GM18499 (cell line): Measurements from ENCODE around the gene PIGV.

Experiments used
- ATAC-seq: cut with Tn5 transposase; IDR thresholded peaks from one replicate; pipeline ENCODE4 v1.9.1; 2021; ENCODE audit warnings: moderate number of reproducible peaks; ENCODE audit not compliant: insufficient read depth, unreplicated experiment

The PIGV gene

DNA sequence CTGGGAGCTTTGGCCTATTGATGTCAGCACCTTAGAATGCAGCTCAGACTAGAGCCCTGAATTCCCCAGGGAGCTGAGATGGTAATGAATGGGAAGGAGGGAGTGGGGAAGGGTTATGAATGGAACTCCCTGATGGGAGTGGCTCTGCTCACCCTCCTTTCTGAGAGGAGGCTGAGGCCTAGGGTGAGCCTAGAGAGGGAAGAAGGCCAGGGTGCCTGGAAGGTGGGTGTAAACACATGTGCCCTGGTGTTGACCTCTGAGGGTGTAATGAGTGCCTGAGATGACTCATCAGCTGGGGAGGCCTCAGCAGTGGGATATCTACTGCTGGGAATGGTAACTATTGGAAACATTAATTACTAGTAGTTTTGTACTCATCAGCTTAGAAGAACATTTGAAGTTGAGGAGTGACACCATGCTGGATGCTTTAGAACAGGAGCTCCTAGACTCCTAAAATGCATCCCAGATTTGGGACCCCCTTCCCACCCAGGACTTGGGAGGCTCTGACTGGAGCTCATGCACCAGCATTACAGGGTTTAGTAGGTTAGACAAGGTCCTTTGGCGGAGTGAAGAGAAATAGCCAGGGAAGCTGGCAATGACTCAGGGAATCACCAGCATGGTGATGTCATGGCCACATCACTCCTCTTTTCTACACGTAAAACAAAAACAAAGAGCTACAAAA is 16.0 kb upstream of the PIGV start:
- ATAC-seq, result no peak

DNA sequence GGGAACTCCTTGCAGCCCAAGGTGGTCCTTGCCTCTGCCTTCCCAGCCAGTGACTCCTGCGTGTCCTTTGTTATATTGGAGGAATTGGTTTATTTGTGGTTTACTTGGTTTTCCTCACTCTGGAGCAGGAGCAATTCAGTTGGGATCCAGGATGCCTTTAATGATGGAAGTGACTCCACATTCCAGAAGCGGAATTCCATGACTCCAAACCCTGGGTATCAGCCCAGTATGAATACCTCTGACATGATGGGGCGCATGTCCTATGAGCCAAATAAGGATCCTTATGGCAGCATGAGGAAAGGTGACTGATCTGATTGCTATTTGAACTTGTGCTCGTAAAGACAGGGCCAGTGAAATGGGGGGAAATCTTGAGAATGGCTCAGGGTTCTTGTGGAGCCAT is 15.1 kb upstream of the PIGV start:
- no peak for ATAC-seq

DNA sequence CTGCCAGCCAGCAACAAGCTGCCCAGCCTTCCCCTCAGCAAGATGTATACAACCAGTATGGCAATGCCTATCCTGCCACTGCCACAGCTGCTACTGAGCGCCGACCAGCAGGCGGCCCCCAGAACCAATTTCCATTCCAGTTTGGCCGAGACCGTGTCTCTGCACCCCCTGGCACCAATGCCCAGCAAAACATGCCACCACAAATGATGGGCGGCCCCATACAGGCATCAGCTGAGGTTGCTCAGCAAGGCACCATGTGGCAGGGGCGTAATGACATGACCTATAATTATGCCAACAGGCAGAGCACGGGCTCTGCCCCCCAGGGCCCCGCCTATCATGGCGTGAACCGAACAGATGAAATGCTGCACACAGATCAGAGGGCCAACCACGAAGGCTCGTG is 13.3 kb upstream of the PIGV start:
- ATAC-seq, result no peak

DNA sequence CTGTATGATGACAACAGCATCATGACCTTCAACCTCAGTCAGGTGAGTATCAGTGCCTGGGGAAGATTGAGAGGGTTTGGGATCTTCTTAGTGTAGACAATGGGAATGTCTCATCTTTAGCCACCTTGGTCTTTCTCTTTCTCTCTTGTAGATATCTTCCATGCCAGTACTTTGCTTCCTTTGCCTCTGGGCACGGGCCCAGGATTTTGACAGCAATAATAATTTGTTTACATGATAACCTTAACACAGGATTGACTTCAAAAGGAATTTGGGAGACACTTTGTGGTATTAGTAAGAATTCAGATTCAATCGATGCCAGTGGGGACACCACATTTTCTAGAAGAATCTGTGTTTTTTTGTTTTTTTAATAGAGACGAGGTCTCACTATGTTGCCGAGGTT is 12.1 kb upstream of the PIGV start:
- no peak for ATAC-seq

DNA sequence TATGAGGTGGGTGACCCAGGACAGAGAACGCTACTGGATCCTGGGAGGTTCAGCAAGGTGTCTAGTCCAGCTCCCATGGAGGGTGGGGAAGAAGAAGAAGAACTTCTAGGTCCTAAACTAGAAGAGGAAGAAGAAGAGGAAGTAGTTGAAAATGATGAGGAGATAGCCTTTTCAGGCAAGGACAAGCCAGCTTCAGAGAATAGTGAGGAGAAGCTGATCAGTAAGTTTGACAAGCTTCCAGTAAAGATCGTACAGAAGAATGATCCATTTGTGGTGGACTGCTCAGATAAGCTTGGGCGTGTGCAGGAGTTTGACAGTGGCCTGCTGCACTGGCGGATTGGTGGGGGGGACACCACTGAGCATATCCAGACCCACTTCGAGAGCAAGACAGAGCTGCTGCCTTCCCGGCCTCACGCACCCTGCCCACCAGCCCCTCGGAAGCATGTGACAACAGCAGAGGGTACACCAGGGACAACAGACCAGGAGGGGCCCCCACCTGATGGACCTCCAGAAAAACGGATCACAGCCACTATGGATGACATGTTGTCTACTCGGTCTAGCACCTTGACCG is 8.6 kb upstream of the PIGV start:
- no peak for ATAC-seq

DNA sequence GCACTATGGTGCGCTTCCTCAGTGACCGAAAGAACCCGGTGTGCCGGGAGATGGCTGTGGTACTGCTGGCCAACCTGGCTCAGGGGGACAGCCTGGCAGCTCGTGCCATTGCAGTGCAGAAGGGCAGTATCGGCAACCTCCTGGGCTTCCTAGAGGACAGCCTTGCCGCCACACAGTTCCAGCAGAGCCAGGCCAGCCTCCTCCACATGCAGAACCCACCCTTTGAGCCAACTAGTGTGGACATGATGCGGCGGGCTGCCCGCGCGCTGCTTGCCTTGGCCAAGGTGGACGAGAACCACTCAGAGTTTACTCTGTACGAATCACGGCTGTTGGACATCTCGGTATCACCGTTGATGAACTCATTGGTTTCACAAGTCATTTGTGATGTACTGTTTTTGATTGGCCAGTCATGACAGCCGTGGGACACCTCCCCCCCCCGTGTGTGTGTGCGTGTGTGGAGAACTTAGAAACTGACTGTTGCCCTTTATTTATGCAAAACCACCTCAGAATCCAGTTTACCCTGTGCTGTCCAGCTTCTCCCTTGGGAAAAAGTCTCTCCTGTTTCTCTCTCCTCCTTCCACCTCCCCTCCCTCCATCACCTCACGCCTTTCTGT is 7.3 kb upstream of the PIGV start:
- ATAC-seq, result no peak

DNA sequence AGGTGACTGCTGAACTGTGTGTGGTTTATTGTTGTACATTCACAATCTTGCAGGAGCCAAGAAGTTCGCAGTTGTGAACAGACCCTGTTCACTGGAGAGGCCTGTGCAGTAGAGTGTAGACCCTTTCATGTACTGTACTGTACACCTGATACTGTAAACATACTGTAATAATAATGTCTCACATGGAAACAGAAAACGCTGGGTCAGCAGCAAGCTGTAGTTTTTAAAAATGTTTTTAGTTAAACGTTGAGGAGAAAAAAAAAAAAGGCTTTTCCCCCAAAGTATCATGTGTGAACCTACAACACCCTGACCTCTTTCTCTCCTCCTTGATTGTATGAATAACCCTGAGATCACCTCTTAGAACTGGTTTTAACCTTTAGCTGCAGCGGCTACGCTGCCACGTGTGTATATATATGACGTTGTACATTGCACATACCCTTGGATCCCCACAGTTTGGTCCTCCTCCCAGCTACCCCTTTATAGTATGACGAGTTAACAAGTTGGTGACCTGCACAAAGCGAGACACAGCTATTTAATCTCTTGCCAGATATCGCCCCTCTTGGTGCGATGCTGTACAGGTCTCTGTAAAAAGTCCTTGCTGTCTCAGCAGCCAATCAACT is 6.4 kb upstream of the PIGV start:
- no peak for ATAC-seq

DNA sequence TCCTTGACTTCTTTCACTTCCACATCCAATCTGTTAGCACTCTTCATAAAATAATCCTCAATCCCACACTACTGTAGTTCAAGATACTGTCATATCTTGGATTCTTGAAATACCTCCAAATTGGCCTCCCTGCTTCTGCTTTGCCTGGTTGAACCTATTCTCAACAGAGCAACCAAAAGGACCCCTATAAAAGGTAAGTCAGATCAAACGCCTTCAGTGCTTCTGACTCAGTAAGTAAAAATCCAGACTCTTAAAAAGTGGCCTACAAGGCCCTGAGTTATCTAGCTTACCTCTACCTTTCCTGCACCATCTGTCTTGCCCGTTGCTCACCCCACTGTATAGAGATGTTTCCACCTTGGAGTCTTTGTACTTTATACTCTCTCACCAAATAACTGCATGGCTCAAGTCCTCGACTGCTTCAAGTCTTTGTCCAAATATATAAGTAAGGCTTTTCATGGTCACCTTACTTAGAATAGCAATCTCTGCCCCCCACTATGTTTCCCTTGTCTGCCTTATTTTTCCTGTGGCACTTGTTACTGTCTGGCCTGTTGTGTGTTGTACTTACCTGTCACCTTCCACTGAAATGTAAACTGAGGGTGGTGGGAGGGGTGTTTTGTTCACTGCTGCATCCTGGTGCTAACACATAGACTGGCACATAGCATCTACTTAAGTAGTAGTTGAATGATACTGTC is 5.1 kb upstream of the PIGV start:
- ATAC-seq, result no peak

DNA sequence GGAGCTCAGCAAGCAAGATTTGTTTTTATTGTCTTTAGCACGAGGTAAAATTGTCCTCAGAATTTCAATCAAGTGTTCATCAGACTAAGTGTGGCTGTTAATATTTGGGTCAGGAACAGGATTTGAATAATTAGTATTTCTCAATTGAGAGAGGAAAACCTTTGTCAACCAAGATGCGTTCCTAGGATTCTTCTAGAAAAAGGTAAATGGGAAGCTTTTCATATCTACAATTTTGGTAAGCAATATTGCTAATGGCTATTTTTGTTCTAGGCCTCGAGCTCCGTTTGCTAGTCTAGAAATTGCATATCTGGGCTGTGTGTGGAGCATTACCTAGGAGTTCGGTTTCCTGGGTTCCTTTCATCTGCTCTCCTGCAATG is 4.1 kb upstream of the PIGV start:
- ATAC-seq, result no peak

DNA sequence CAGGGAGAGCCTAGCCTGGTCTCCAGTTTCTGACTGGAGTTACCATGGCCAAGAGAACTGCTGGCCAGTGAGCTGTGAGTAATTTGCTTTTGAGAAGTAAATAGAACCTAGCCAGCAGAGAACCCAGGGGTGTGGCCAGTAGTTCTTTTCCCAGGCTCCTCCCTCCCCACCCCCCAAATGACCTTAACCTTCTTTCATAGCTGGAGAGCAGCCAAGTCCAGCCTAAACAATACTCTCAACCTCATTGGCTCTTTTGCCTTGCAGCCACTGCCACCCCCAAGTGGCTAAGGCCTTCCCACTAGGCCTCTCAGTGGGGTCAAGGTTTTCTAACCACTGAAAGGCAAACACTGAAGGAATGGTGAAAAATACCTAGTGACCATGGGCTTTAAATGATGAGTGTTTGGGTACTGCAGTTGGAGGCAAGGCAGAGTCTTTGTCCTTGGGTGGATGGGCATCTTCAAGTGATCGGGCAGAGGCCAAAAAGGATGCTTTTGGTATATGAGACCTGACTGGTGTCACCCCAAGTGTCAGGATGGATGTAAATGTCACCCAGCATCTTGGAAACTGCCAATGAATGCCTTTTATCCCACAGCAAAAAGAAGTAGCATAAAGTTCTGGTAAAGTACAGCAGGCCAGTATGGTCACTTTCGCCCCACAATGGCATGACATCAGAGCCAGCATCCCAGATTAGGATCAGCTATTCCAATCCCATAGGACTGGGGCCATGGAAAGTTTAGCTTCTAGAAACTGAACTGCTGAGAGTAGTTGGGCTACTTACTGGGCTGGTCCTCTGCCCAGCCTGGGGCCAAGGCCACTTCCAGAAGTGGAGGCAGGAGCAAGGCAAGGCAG is 3.5 kb upstream of the PIGV start:
- no peak for ATAC-seq

DNA sequence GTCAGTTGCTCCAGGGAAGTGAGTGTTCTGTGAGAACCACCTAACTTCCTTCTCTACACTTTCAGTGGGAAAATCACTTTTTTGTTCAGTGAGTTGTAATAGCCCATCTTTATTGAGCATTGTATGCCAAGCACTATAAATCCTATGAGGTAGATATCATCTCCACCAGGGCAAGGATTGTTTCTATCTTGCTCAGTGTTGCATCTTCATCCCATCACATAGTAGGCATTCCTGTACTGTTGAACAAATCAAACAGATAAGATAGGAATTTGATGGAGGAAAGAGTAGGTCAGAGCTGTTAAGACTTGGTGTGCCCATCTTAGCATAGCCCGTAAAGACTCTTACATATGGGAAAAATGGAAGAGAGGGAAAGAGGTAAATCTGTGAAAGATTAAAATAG is 2.9 kb upstream of the PIGV start:
- no peak for ATAC-seq

DNA sequence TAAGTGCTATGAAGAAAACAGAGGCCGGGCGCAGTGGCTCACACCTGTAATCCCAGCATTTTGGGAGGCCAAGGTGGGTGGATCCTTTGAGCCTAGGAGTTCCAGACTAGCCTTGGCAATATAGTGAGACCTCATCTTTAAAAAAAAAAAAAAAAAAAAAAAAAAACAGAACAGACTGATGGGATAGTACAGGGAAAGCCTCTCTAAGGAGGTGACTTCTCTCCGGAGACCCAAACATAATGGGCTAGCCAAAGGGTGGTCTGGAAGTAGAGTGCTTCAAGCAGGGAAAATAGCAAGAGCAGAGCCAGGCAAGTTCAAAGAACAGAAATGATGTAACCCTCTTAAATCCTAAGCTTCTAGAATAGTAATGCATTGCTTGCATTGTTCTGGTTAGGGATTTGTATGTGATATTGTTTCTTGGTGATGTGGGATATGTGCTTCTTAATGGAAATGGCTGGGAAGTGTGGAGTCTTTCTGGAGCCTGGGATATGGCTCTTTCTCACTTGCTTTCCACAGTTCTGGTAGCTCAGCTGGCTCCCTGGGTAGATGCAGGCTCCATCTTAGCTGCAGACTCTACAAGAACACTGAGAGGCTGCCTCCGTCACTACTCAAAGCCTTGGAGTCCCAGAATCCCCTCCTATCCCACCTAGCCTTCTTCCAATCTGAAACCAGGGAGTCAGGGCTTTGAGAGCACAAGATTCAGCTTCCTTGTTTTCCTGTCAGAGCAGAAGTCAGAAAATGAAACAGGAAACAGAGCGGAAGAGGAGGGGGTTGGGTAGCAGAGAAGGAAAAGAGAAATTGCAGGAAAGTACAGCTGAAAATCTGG is 1.9 kb upstream of the PIGV start:
- ATAC-seq, result no peak

DNA sequence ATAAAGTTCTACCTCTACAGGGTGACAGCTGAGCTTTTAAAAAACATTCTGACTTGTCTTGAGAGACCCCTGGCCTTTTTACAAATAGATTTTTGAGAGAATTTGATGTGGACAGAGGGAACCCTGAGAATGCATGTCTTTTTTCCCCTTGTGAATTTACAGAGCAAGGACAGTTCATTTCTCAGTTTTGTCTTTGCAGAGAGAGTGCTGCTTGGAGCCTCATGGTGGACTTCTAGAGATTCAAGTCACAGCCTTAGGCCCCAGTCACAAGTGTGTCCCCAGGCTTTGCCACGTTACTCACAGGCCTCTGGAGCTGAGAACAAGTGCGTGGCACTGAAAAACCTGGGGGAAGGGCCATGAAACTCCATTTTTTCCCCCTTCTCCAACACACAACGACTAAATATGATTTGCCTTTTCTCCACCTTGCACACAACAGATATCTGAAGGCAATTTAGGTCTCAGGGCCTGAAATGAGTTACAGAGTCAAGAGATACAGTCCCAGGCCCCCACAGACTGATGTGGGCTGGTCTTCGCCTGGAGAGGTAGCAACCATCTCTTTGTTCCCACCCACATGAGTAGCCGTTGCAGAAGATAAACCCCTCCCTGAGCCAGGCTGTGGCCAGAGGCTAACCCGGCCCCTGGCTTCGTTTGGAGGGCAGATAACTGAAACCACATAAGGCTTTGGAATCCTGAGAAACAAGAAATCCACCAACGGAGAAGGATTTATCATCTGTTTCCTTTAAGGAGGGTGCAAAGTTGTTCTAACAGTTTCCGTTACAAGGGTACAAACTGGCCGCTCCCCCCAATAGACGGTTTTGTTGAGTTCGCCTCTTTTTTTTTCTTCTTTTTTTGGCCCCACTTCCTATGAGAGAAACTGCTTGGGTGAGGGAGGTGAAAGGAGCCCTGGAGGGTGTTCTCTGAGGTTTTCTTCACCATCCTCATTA is 1.0 kb upstream of the PIGV start:
- ATAC-seq, result no peak

DNA sequence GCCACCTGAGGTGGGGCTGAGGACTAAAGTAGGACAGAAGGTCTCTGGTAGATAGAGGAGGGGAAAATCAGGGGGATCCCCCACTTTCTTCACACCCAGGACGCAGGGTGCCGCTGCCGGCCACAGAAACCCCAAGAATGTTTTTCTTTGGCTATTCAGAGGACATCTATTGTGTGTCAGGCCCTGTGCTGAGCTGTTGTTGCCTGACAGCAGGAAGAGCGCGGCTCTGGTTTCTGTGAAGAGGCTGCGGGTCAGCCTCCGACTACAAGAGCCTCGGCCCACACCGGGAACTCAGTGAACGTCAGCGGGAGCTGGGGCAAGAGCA is 407 bp upstream of the PIGV start:
- no peak for ATAC-seq

DNA sequence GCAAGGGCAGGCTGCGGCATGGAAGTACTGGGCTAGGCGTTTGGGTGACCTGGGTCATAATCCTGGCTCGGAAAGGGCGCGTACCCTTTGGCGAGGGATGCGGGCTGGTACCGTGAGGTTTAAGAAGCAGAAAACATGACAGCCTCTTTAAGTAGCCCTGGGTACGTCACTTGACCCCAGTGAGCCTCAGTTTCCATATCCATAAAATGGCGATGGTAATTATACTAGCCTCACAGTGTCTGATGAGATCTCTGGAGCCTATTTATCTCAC is 700 bp downstream of the PIGV start:
- ATAC-seq, result no peak

DNA sequence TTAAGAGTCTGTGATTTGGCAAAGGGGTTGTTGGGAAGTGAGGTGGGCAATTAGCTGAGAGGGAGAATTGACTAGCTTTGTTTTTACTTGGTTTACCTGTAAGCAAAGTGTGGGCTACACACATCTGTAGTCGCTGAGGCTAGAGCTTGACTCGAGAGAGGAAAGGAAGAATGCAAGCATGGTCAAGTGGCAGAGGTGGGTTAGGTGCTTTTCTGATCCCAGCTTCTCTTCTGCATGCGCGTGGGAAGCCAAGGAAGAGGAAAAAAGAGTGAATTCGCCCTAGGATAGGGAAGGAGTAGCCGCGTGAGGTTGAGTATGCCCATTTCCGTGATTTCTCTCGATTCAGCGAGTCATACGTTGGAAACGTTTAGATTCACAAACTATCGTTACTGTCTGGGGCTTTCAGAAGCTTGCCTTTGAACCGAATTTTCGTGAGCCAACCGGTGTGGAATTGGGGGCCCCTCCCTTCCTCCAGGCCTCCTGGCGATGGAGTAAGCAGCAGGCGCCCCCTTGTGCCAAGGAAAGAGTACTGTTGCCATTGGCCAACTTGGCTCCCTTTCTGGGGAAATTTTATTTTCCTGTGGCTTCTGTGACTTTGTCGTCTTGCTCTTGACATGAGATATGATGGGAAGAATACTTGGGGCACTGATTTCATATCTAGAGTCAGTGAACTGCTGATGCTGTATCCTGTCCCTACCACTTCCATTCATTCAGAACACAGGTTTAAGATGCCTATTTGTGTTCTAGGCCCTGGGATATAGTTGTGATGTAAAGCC is 1.3 kb downstream of the PIGV start:
- ATAC-seq, result no peak

DNA sequence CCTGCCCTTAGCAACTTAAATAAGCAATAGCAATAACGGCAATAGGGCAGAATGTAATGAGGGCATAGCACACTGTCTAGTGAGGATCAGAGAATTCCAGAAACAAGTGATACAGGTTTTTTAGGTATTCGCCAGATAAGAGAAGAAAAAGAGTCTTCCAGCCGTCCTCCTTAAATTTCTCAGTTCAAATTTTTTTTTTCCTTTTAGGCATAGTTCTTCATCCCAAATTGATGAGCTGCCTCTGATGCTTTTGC is 1.8 kb downstream of the PIGV start:
- ATAC-seq, result no peak

DNA sequence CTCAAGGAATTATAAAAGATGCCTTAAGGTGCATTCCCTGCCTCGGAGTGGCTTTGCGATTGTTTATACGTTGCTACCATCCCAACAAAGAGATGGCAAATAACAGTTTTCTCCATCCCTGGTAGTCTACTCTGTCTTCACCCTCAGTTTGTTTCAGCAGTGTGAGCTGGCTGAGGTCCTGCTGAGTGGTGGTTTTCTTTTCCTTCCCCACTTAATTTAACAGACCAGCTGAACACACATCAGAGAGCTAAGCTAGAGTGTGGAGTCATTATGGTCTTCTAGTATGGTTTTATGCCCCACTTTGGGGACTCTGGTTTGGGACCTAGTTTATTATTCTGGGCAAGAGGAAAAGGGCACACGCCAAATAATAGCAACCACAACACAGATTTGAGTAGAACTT is 2.2 kb downstream of the PIGV start:
- no peak for ATAC-seq
